Measurements from ENCODE around the gene DNAH5.
"Not testable (repeated sequence)": the region's sequence is repeated elsewhere in the genome, so short reads cannot be mapped to it uniquely, and the experiment has no call there.

DNAH5 gene

DNA sequence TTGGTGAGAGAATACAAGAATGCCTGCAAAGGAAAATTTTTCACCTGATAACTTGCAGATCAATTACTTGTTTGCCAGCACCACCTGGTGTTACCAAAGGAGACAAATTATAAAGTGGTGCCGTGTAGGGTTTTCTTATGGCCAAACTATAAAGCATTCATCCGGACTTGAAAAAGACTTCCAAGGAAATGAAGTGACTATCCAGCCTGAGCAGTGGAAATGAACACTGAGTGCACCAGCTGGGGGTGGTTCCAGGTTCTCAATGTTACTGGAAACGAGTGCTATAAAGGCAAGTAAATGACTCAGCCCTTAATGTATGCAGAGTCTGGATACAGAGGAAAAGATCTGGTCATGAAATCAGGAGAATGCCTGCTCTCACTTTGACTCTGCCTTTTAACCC, 113.1 kb downstream of the DNAH5 start:
- no peak for DNase-seq

DNA sequence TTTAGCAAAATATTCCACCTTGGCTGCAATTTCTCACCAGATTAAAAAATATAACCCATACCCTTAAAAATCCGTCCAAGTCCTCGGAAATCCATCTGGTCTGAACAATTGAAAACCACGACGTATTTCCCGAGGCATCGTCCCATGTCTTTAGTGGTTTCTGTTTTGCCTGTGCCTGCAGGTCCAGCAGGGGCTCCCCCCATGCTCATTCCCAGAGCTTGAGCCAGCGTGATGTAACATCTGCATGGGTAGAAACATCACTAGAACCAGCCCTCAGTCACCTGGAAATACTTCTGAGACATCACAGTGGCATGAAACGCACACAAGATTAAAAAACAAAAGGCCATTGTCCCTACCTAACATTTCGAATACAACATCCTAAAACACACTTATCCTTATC, 114.0 kb downstream of the DNAH5 start:
- DNase-seq: no peak

- DNase-seq: no peak
These were observed 123.1 kb downstream of the DNAH5 start for GRCh38 chr5:13821366-13821765.

GRCh38 chr5:13816126-13816525, 128.4 kb downstream of the DNAH5 start:
- no peak for DNase-seq

- no peak for DNase-seq
These were observed 130.2 kb downstream of the DNAH5 start for GRCh38 chr5:13814301-13814700.

- DNase-seq: no peak
These were observed 134.6 kb downstream of the DNAH5 start for GRCh38 chr5:13809921-13810320.

DNA sequence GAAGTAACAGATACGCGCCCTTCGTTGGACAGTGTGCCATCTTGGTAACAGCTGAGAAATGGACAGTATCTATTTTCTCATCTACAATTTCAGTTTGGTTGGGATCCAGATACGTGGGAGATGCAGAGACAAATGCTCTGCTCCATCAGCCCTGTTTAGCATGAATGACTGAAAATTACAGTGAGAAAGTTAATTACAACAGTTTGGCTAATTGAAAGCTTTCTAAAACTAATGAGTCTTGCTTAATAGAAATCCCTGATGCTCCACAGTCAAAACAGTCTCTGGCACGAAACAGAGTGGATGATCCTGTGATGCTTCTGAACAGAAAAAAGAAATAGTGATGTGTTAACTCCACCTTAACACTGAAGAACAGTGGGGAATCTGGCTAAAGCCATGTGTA, 140.2 kb downstream of the DNAH5 start:
- no peak for DNase-seq

DNA sequence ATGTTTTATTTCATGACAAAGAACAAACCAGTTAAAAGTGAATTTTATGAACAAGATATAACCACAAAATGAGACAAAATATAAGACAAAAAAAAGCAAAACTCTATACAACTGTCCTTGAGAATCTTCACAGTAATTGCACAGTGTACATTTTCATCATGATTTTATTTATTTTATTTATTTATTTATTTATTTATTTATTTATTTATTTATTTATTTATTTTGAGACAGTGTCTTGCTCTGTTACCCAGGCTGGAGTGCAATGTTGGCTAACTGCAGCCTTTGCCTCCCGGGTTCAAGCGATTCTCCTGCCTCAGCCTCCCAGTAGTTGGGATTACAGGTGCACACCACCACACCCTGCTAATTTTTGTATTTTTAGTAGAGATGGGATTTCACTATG, 145.9 kb downstream of the DNAH5 start:
- DNase-seq: not testable (repeated sequence)

GRCh38 chr5:13785781-13786415, 158.6 kb downstream of the DNAH5 start:
- no peak for DNase-seq

- no peak for DNase-seq
These were observed 160.8 kb downstream of the DNAH5 start for GRCh38 chr5:13783726-13784125.

GRCh38 chr5:13780081-13780480, 164.4 kb downstream of the DNAH5 start:
- DNase-seq: no peak

- no peak for DNase-seq
These were observed 170.8 kb downstream of the DNAH5 start for GRCh38 chr5:13773649-13774048.

DNA sequence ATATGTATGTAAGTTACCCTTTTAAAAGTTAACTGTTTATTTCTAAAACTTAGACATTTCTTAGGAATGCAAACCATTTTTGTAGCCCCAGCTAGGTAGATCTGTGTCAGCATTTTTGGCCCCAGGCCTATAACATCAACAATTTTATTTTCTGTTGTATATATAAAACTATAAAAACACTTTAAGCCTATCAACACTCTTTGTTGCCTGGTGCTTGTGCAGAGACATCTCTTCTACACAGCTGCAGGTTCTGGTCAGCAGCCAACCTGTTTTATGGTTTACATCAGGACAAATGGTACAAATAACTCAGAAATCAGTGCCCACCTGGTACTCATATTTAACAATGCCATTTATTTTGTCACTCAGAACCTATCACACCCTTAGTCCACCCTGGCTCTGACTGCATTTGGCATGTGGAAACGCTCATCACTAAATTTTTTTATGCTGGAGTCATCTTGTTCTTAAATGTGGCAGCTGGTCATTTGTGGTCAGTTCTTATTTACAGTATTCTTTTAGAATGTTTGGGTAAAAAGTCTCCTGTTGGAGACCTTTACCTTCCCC, 173.4 kb downstream of the DNAH5 start:
- DNase-seq: no peak

DNA sequence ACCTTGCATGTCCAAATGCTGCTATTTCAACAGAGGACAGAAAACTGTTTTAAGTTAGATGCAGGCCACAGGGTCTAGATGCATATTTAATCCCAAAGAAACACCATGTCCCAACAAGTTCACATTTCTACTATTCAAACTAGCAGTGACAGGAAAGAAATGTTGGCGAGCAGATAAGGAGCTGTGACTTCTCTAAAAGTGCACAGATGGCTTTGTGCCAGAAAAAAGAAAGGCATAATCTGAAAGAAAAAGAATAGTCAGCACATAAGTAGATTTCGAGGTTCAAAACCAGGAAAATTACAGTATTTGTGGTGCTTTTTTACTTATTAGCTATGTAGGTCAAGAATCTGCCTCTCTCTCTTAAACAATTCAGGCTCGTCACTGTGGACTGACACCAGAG, 178.3 kb downstream of the DNAH5 start:
- no peak for DNase-seq

GRCh38 chr5:13763719-13764118, 180.8 kb downstream of the DNAH5 start:
- DNase-seq: no peak

DNA sequence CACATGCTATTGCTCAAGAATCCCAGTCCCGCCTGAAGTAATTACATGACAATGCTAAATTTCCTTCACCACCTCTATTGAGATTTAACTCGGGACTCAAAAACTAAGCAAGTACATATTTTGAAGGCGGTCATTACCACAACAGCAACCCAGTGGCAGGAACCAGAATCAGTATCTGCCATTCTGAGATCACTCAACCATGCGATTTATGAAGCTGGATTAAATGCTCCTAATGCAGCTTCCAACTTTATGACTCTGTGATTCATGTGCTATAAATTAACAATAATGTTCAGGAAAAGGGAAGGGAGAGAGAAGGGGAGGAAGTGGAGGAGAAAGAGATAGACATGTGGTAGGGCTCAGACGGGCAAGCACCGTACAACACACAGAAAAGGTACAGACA, 194.7 kb downstream of the DNAH5 start:
- DNase-seq: no peak

DNA sequence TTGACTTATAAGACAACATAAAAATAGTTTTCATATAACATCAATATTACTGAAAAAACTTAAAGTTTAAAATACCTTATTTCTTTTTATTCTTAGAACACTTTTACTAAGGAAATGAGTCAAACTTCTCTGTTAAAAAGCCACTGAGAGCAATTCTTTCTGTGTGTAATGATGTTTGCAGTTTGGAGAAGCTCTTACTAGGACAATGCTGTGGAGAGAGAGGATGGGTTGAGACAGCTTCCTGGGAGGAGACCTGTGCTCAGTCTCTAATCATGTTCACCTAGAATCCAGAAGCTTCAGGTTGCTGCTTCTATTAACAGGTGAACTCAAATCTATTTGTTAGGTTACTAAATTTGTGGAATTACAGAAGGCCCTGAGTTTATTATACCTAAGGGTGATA, 198.5 kb downstream of the DNAH5 start:
- DNase-seq: no peak

- DNase-seq: no peak
These were observed 199.0 kb downstream of the DNAH5 start for GRCh38 chr5:13745508-13745907.

DNA sequence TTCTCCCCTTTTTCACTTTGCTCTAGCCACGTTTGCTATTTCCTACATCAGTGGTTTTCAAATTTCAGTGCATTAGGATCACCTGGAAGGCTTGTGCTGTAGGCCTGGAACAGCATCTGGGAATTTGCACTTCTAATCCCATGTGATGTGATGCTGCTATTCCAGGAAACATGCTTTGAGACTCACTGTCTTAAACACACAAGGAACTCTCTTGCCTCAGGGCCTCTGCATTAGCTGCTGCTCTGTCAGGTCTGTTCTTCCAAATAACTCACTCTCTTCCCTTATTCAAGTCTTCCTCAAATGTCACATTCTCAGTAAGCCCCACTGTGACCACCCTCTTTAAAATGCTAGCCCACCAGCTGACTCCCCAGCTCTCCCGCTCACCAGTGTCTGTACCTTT, 204.0 kb downstream of the DNAH5 start:
- DNase-seq: no peak

- no peak for DNase-seq
These were observed 205.0 kb downstream of the DNAH5 start for GRCh38 chr5:13739479-13739878.

GRCh38 chr5:13735691-13736090, 208.8 kb downstream of the DNAH5 start:
- no peak for DNase-seq

- no peak for DNase-seq
These were observed 213.3 kb downstream of the DNAH5 start for GRCh38 chr5:13731121-13731628.

DNA sequence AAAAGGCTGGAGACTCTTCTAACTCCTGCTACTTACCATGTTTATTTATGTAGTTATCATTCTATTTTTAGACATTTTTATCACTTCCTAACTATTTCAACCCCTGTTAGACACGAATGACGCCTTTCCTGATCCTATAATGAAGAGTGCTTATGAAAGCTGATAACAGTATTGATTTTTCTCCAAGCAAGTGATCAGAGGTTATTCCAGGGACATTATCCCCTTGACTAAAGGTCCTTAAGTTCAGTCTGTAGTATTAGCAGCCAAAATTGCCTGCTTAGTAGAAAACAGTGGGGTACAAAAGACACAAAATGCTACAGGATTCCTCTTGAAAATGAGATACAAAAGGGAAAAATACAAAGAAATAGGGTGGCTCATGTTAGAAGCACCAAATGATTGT, 235.6 kb downstream of the DNAH5 start:
- no peak for DNase-seq

DNA sequence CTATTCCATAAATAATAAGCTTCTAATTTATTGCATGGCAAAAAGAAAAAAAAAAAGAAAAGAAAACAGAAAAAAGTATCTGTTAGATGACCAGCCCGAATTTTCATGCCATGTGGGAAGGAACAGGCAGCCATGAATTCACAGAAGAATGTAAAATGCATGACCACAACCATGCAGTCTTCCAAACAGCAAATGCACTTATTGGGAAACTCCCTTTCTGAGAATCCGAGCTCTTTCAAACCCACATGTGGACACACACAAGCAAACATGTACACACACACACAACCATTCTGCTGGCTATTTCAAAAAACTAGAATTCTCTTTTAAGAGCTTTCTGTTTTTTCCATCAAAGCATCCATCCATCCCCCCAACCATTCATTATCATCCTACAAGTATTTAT, 236.1 kb downstream of the DNAH5 start:
- DNase-seq: no peak

DNA sequence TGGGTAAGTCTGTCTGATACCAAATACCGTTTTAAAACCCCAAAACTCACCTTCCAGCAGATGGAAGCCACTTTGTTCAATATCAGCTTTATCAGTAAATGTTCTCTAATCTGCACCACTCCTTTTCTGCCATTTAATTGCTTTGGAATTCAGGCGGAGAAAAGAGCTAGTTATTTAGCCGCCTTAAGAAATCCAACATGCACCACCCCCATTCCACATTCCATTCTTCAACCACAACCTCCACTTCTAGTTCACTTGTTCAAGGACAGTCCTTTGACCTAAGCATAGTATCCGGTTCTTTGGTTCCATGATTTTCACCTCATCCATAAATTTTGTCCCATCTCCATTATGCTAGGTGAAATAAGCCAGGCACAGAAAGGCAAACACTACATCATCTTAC, 240.1 kb downstream of the DNAH5 start:
- no peak for DNase-seq

Data from NCI-H1048 (cell line).